ENCODE results near the gene NFIA.

Gene NFIA

GRCh38 chr1:61084491-61085031, 2.2 kb downstream of the NFIA start:
- DNase-seq (ENCODE audit: low read depth, low spot score) = peak; percentile 37

DNA sequence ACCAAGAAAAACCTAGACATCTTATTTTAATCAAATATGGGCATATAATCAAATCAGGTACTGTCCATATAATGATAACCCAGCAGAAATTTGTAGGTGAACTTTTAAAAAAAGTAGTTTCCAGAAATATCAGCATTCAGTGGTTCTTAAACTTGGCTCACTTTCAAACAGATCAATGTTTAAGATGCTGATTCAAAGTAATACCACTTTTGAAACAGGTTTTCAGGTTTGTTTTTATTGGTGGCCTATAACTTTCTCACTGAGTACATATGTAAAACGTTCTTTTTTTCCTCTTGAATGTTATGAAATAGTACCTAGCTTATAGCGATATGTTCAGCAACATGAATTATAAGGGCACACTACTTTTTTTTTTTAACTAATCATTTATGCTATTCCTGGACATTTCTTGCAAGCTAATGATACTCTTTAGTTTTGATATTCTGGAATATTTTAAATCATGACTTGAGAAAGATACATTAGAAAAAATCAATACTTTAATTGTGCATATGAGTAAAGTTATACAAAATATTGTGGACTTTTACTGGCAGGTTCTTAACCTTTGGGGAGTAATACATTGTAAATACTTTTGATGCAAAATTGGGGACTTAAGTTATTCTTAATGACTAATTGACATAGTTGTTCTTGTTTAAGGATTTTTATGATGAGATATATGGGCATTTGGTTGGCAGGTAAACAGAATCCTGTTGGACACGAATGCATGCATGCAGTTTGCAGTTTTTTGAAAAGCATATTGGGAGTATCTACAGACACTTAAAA, 3.0 kb downstream of the NFIA start:
- no peak for DNase-seq (ENCODE audit: low read depth, low spot score)
- TF ChIP-seq, protein P1, sequence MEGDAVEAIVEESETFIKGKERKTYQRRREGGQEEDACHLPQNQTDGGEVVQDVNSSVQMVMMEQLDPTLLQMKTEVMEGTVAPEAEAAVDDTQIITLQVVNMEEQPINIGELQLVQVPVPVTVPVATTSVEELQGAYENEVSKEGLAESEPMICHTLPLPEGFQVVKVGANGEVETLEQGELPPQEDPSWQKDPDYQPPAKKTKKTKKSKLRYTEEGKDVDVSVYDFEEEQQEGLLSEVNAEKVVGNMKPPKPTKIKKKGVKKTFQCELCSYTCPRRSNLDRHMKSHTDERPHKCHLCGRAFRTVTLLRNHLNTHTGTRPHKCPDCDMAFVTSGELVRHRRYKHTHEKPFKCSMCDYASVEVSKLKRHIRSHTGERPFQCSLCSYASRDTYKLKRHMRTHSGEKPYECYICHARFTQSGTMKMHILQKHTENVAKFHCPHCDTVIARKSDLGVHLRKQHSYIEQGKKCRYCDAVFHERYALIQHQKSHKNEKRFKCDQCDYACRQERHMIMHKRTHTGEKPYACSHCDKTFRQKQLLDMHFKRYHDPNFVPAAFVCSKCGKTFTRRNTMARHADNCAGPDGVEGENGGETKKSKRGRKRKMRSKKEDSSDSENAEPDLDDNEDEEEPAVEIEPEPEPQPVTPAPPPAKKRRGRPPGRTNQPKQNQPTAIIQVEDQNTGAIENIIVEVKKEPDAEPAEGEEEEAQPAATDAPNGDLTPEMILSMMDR (IDR thresholded peaks at IDR 0.05; ENCODE audit: low read depth, low read length) = no peak
- in situ Hi-C loops (cut with HindIII; ENCODE audit: low sequenced_read_pairs) = no loop called here
- no peak overlapping the region for H3K4me3 ChIP-seq (ENCODE audit: low read depth, low read length)

More at GRCh38 chr1:61084491-61085031, 2.2 kb downstream of the NFIA start:
- in situ Hi-C loops (cut with HindIII; ENCODE audit: low sequenced_read_pairs) = no loop called here
- TF ChIP-seq, protein P1 (IDR thresholded peaks at IDR 0.05; ENCODE audit: low read depth, low read length) = no peak
- H3K4me3 ChIP-seq (ENCODE audit: low read depth, low read length) = peak overlapping the region; percentile 74

DNA sequence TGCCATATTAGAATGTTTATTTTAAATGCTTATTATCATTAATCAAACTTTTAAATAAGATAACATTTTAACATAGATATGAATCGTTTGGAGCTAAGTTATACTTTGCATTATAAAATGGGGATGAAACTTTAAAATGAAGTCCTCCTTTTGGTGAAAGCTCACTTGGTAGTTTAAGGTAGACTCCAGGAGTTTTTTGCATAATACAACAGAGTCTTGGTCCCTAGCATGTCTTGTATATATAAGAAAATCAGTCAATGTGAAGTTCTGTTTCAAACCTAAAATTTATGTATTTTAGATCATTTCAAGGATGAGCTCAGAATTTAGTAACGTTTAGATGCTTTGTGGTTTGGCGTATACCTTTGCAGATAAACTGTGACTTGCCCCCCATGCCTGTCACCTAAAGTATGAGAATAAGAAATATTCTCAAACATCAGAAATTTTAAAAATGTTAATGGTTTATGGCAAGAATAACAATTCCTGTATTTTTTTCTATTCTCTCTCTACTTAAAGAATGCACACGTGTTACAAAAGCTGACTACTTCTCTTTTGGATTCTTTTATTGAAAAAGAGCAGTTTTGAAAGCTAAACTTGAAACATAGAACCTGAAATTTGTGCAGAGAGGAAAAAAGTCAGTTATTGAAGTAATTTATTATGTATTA, 3.8 kb downstream of the NFIA start:
- H3K4me3 ChIP-seq (ENCODE audit: low read depth, low read length) = no peak overlapping the region
- in situ Hi-C loops (cut with HindIII; ENCODE audit: low sequenced_read_pairs) = no loop called here

GRCh38 chr1:61087571-61087970, 5.2 kb downstream of the NFIA start:
- H3K4me3 ChIP-seq (ENCODE audit: low read depth, low read length) = no peak overlapping the region
- no peak for DNase-seq (ENCODE audit: low read depth, low spot score)
- in situ Hi-C loops (cut with HindIII; ENCODE audit: low sequenced_read_pairs) = no loop called here
- TF ChIP-seq, protein P1 (IDR thresholded peaks at IDR 0.05; ENCODE audit: low read depth, low read length) = no peak

More for the DNA sequence above, 3.8 kb downstream of the NFIA start:
- TF ChIP-seq, protein P1 (IDR thresholded peaks at IDR 0.05; ENCODE audit: low read depth, low read length) = no peak
- no peak for DNase-seq (ENCODE audit: low read depth, low spot score)

DNA sequence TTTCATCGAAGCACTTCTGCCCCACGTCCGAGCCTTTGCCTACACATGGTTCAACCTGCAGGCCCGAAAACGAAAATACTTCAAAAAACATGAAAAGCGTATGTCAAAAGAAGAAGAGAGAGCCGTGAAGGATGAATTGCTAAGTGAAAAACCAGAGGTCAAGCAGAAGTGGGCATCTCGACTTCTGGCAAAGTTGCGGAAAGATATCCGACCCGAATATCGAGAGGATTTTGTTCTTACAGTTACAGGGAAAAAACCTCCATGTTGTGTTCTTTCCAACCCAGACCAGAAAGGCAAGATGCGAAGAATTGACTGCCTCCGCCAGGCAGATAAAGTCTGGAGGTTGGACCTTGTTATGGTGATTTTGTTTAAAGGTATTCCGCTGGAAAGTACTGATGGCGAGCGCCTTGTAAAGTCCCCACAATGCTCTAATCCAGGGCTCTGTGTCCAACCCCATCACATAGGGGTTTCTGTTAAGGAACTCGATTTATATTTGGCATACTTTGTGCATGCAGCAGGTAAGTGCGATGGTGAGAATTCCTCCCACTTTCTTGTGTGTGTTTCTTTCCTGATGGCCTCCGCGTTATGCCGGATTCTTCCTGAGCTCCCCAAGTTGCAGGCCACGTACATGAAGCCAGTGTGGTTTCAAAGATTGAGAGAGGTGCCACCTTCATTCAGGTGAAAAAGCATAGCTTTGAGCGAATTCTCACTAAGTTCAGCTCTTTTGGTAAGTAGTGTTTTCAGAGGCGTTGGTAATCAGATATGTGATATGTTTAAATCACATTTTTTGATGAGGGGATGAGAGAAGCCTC, 6.0 kb downstream of the NFIA start:
- TF ChIP-seq, protein P1 (IDR thresholded peaks at IDR 0.05; ENCODE audit: low read depth, low read length) = no peak
- no peak for DNase-seq (ENCODE audit: low read depth, low spot score)
- in situ Hi-C loops (cut with HindIII; ENCODE audit: low sequenced_read_pairs) = no loop called here
- H3K4me3 ChIP-seq (ENCODE audit: low read depth, low read length) = no peak overlapping the region

DNA sequence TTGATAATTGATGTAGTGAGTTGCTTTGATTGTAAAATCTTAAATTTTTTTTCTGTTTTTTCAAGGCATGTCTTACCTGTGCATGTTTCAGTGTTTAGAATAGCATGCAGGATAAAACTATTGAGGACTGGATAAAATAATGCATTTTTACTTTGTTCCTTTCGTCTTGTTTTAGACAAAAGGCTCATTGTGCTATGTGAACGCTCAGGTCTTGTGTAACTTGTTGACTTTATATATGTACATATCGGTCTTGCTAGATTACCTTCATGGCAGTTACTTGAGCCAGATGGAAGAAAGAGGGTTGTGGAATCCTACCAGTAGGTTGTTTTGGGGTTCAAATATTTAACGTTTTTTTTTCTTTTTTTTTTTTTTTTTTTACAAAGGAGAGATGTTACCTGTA, 7.0 kb downstream of the NFIA start:
- in situ Hi-C loops (cut with HindIII; ENCODE audit: low sequenced_read_pairs) = no loop called here
- no peak for DNase-seq (ENCODE audit: low read depth, low spot score)
- TF ChIP-seq, protein P1 (IDR thresholded peaks at IDR 0.05; ENCODE audit: low read depth, low read length) = no peak
- H3K4me3 ChIP-seq (ENCODE audit: low read depth, low read length) = no peak overlapping the region

Data from astrocyte of the spinal cord (primary cell).